ENCODE results near the gene POMGNT1.

GRCh38 chr1:46197964-46198811, at the start of gene POMGNT1:
- TF ChIP-seq EZH2 (optimal IDR thresholded peaks at IDR 0.05; ENCODE audit: low read depth, low read length) (no peak), EZH2phosphoT487 (IDR thresholded peaks at IDR 0.05; ENCODE audit: low read length) (no peak), CTCF (IDR thresholded peaks at IDR 0.05; ENCODE audit: low read length) (peak; percentile 26; the same call in 1 of the 2 replicates)

Measured in MM.1S (cell line).